GM21717 (cell line): ENCODE data around the gene PDE4D.

Source experiments
- ATAC-seq: cut with Tn5 transposase; IDR thresholded peaks from one replicate; pipeline ENCODE4 v1.9.1; 2021; ENCODE audit warnings: mild to moderate bottlenecking, moderate library complexity; ENCODE audit not compliant: unreplicated experiment

Gene PDE4D

GRCh38 chr5:59099270-59099994, 794.1 kb downstream of the PDE4D start:
- ATAC-seq = peak; percentile 46

- no peak for ATAC-seq
These were observed 794.8 kb downstream of the PDE4D start for GRCh38 chr5:59098743-59099142.

GRCh38 chr5:59097712-59098111, 795.8 kb downstream of the PDE4D start:
- no peak for ATAC-seq

- no peak for ATAC-seq
These were observed 796.4 kb downstream of the PDE4D start for GRCh38 chr5:59097116-59097515.

GRCh38 chr5:59095480-59095879, 798.0 kb downstream of the PDE4D start:
- ATAC-seq = no peak

GRCh38 chr5:59094864-59095263, 798.7 kb downstream of the PDE4D start:
- no peak for ATAC-seq

GRCh38 chr5:59093329-59093728, 800.2 kb downstream of the PDE4D start:
- no peak for ATAC-seq

GRCh38 chr5:59092758-59093157, 800.8 kb downstream of the PDE4D start:
- no peak for ATAC-seq

GRCh38 chr5:59091965-59092364, 801.6 kb downstream of the PDE4D start:
- ATAC-seq = no peak

- no peak for ATAC-seq
These were observed 803.2 kb downstream of the PDE4D start for GRCh38 chr5:59090323-59090722.

GRCh38 chr5:59089767-59090166, 803.8 kb downstream of the PDE4D start:
- no peak for ATAC-seq

GRCh38 chr5:59088546-59088945, 805.0 kb downstream of the PDE4D start:
- no peak for ATAC-seq

GRCh38 chr5:59086024-59086423, 807.5 kb downstream of the PDE4D start:
- ATAC-seq = no peak

- no peak for ATAC-seq
These were observed 811.8 kb downstream of the PDE4D start for GRCh38 chr5:59081693-59082092.

- ATAC-seq = no peak
These were observed 813.6 kb downstream of the PDE4D start for GRCh38 chr5:59079622-59080620.

- ATAC-seq = no peak
These were observed 821.6 kb downstream of the PDE4D start for GRCh38 chr5:59071755-59072549.

- no peak for ATAC-seq
These were observed 824.0 kb downstream of the PDE4D start for GRCh38 chr5:59069438-59070079.

GRCh38 chr5:59067956-59068656, 825.4 kb downstream of the PDE4D start:
- no peak for ATAC-seq

- ATAC-seq = no peak
These were observed 827.0 kb downstream of the PDE4D start for GRCh38 chr5:59066367-59067163.
